H54 (cell line): Measurements from ENCODE around the gene CPAMD8.
"Not testable (repeated sequence)": the region's sequence is repeated elsewhere in the genome, so short reads cannot be mapped to it uniquely, and the experiment has no call there.

Experiments
- DNase-seq: peaks from one replicate; pipeline ENCODE4 v3.0.0; 2011; ENCODE audit warnings: low spot score, mixed read lengths; ENCODE audit not compliant: insufficient read length
- FAIRE-seq: peaks from 3 replicates; lab custom pipeline; 2011; peaks lifted over from hg19 to GRCh38; lab: Jason Lieb, UNC
- POLR2A ChIP-seq: IDR thresholded peaks from 2 replicates; pipeline ENCODE4 v1.6.1; 2011; ENCODE audit warnings: low read depth, mild to moderate bottlenecking, low read length

Gene CPAMD8

GRCh38 chr19:17025991-17026658 is 485 bp downstream of the CPAMD8 start:
- no peak for DNase-seq
- no peak for TF ChIP-seq POLR2A
- no peak for FAIRE-seq

- TF ChIP-seq POLR2A = no peak
- no peak for DNase-seq
- FAIRE-seq = no peak
Observed at GRCh38 chr19:17025361-17025760, 1.2 kb downstream of the CPAMD8 start.

- not testable (repeated sequence) for DNase-seq, FAIRE-seq
Observed at GRCh38 chr19:17024941-17025340, 1.7 kb downstream of the CPAMD8 start.

- TF ChIP-seq POLR2A = no peak
- no peak for DNase-seq
- FAIRE-seq = no peak
Observed at GRCh38 chr19:17023805-17024204, 2.8 kb downstream of the CPAMD8 start.

GRCh38 chr19:17022738-17023137 is 3.9 kb downstream of the CPAMD8 start:
- FAIRE-seq (no peak), DNase-seq (no peak)
- TF ChIP-seq POLR2A = no peak

- no peak for FAIRE-seq
- TF ChIP-seq POLR2A = no peak
- DNase-seq = no peak
Observed at GRCh38 chr19:17021793-17022590, 4.6 kb downstream of the CPAMD8 start.

- no peak for TF ChIP-seq POLR2A
- FAIRE-seq (no peak), DNase-seq (no peak)
Observed at GRCh38 chr19:17021328-17021727, 5.3 kb downstream of the CPAMD8 start.

GRCh38 chr19:17020823-17021222 is 5.8 kb downstream of the CPAMD8 start:
- FAIRE-seq = no peak
- no peak for DNase-seq
- no peak for TF ChIP-seq POLR2A

- FAIRE-seq = no peak
- DNase-seq = no peak
- no peak for TF ChIP-seq POLR2A
Observed at GRCh38 chr19:17020385-17020784, 6.2 kb downstream of the CPAMD8 start.

GRCh38 chr19:17014212-17014861 is 12.3 kb downstream of the CPAMD8 start:
- FAIRE-seq, DNase-seq: not testable (repeated sequence)

GRCh38 chr19:17011485-17011884 is 15.1 kb downstream of the CPAMD8 start:
- FAIRE-seq (no peak), DNase-seq (no peak)
- TF ChIP-seq POLR2A = no peak

GRCh38 chr19:17006579-17006978 is 20.0 kb downstream of the CPAMD8 start:
- DNase-seq = no peak
- TF ChIP-seq POLR2A = no peak
- FAIRE-seq = no peak

- no peak for TF ChIP-seq POLR2A
- FAIRE-seq = no peak
- DNase-seq = no peak
Observed at GRCh38 chr19:17005000-17005399, 21.6 kb downstream of the CPAMD8 start.

GRCh38 chr19:17004386-17004785 is 22.2 kb downstream of the CPAMD8 start:
- DNase-seq = no peak
- no peak for TF ChIP-seq POLR2A
- no peak for FAIRE-seq
